Measurements from ENCODE around the gene RPA1. TPM values are rescaled to one million over a fixed set of nuclear protein-coding genes. Genes with fewer than 3 reads are reported as not detected.
"Not testable (repeated sequence)": the region's sequence is repeated elsewhere in the genome, so short reads cannot be mapped to it uniquely, and the experiment has no call there.

The RPA1 gene
- total and polyA plus RNA-seq, 4 donors = 10.7 to 82.6 (median 33.6) TPM

GRCh38 chr17:1807890-1808289, 21.9 kb upstream of the RPA1 start:
- Histone ChIP-seq H3K9ac (ENCODE audit: insufficient read depth in 1 of 2, low read length in 2 of 2) (no peak overlapping the region), H3K9me3 (ENCODE audit: control insufficient read depth in 4 of 4, insufficient read depth in 3 of 4, low read length in 3 of 4) (no peaks in the 10 kb centered on the region), H3K4me3 (no peak overlapping the region), H3K36me3 (ENCODE audit: control insufficient read depth in 4 of 4, insufficient read depth in 4 of 4, low read length in 4 of 4) (peaks cover 8 to 15% (median 10%) of the 10 kb centered on the region in 4 donors), H3K27ac (ENCODE audit: low read depth in 1 of 2, low read length in 1 of 2) (no peak overlapping the region), H3K27me3 (ENCODE audit: control insufficient read depth in 3 of 3, insufficient read depth in 3 of 3, low read length in 2 of 3) (no peaks in the 10 kb centered on the region), H3K4me1 (ENCODE audit: control insufficient read depth in 5 of 5, insufficient read depth in 5 of 5, low read length in 5 of 5) (no peaks in the 10 kb centered on the region)
- DNase-seq (no peak), ATAC-seq (ENCODE audit: insufficient read depth, low FRiP score) (no peak)
- WGBS, 2 donors = 94 to 96% methylated on average over 6 of the region's 6 CpGs
- TF ChIP-seq CTCF (IDR thresholded peaks at IDR 0.05; ENCODE audit: control extremely low read depth, extremely low read depth) = no peak

DNA sequence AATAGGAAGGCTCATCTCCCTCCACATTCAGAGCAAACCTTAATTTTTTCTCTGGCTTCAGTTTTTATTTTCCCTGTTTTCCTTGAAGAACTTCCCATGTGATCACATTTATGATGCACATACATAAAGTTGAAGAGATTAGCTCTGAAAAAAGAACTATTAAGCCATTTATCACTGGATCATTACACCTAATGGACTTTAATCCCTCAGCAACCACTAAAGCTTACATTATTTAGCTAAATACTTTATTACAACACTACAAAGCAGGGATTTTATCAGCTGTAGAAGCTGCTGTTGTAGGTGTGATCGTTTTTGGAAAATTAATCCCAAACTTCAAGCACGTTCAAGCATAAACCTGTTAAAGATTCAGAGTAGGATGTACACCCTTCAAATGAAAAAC, 21.2 kb upstream of the RPA1 start:
- no peak overlapping the region for H3K4me3 ChIP-seq
- no peak overlapping the region for H3K9ac ChIP-seq (ENCODE audit: insufficient read depth in 1 of 2, low read length in 2 of 2)
- no peaks in the 10 kb centered on the region for H3K4me1 ChIP-seq (ENCODE audit: control insufficient read depth in 5 of 5, insufficient read depth in 5 of 5, low read length in 5 of 5)
- ATAC-seq (ENCODE audit: insufficient read depth, low FRiP score) (no peak), DNase-seq (no peak)
- no peaks in the 10 kb centered on the region for H3K9me3 ChIP-seq (ENCODE audit: control insufficient read depth in 4 of 4, insufficient read depth in 3 of 4, low read length in 3 of 4)
- no peak overlapping the region for H3K27ac ChIP-seq (ENCODE audit: low read depth in 1 of 2, low read length in 1 of 2)
- no peaks in the 10 kb centered on the region for H3K27me3 ChIP-seq (ENCODE audit: control insufficient read depth in 3 of 3, insufficient read depth in 3 of 3, low read length in 2 of 3)
- 81 to 90% methylated on average over 2 of the region's 2 CpGs for WGBS, 2 donors
- peaks cover 7 to 15% (median 9%) of the 10 kb centered on the region in 4 donors for H3K36me3 ChIP-seq (ENCODE audit: control insufficient read depth in 4 of 4, insufficient read depth in 4 of 4, low read length in 4 of 4)
- no peak for TF ChIP-seq CTCF (IDR thresholded peaks at IDR 0.05; ENCODE audit: control extremely low read depth, extremely low read depth)

DNA sequence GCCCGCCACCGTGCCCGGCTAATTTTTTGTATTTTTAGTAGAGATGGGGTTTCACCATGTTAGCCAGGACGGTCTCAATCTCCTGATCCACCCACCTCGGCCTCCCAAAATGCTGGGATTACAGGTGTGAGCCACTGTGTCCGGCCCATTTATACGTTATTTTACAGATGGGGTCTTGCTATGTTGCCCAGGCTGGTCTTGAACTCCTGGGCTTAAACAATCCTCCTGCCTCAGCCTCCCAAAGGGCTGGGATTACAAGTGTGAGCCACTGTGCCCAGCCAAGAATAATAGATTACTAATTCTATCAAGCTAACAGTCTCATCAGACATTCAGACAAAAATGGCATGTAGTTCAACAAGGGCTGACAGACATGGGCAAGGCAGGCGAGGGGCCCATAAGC, 20.0 kb upstream of the RPA1 start:
- not testable (repeated sequence) for H3K27ac ChIP-seq (ENCODE audit: low read depth in 1 of 2, low read length in 1 of 2); H3K4me1 ChIP-seq (ENCODE audit: control insufficient read depth in 5 of 5, insufficient read depth in 5 of 5, low read length in 5 of 5); ATAC-seq (ENCODE audit: insufficient read depth, low FRiP score); H3K27me3 ChIP-seq (ENCODE audit: control insufficient read depth in 3 of 3, insufficient read depth in 3 of 3, low read length in 2 of 3); H3K4me3 ChIP-seq; DNase-seq; H3K36me3 ChIP-seq (ENCODE audit: control insufficient read depth in 4 of 4, insufficient read depth in 4 of 4, low read length in 4 of 4); H3K9ac ChIP-seq (ENCODE audit: insufficient read depth in 1 of 2, low read length in 2 of 2); H3K9me3 ChIP-seq (ENCODE audit: control insufficient read depth in 4 of 4, insufficient read depth in 3 of 4, low read length in 3 of 4)
- WGBS, 2 donors = 96 to 97% methylated on average over 8 of the region's 8 CpGs

DNA sequence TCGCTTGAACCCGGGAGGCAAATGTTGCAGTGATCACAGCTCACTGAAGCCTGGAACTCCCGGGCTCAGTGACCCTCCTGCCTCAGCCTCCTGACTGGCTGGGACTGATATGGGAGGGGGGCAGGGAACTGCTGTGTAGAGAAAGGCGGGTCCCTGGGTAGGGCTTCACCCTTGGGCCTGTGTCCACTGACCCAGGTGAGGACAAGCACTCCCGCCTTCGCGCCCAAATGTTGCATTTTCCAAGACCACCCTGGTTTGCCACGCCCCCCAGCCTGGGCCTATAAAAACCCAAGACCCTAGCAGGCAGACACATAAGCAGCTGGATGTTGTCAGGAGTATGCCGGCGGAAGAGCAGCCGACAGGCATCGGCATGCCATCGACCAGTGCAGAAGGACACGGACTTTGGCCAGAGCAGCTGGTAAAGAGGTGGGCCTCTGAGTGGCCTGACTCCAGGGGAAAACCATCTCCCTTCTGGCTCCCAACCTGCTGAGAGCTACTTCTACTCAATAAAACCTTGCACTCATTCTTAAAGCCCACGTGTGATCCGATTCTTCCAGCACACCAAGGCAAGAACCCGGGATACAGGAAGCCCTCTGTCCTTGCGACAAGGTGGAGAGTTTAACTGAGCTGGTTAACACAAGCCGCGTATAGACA, 19.2 kb upstream of the RPA1 start:
- Histone ChIP-seq H3K4me3 (no peak overlapping the region), H3K4me1 (ENCODE audit: control insufficient read depth in 5 of 5, insufficient read depth in 5 of 5, low read length in 5 of 5) (no peaks in the 10 kb centered on the region), H3K27me3 (ENCODE audit: control insufficient read depth in 3 of 3, insufficient read depth in 3 of 3, low read length in 2 of 3) (no peaks in the 10 kb centered on the region), H3K36me3 (ENCODE audit: control insufficient read depth in 4 of 4, insufficient read depth in 4 of 4, low read length in 4 of 4) (peaks cover 4 to 9% (median 8%) of the 10 kb centered on the region in 4 donors), H3K9me3 (ENCODE audit: control insufficient read depth in 4 of 4, insufficient read depth in 3 of 4, low read length in 3 of 4) (no peaks in the 10 kb centered on the region), H3K27ac (ENCODE audit: low read depth in 1 of 2, low read length in 1 of 2) (no peak overlapping the region), H3K9ac (ENCODE audit: insufficient read depth in 1 of 2, low read length in 2 of 2) (no peak overlapping the region)
- DNase-seq = peak; percentile 25 to 34 (median 25)
- 88 to 93% methylated on average over 20 of the region's 20 CpGs for WGBS, 2 donors
- ATAC-seq (ENCODE audit: insufficient read depth, low FRiP score) = no peak
- no peak for TF ChIP-seq CTCF (IDR thresholded peaks at IDR 0.05; ENCODE audit: control extremely low read depth, extremely low read depth)

All from lung (tissue), 12 donors.